GM12878 (cell line): ENCODE measurements around the gene DCUN1D4. TPM values are rescaled to one million over a fixed set of nuclear protein-coding genes. Genes with fewer than 3 reads are reported as not detected.

Experiments
- ATAC-seq: fragments of 200-7000 bp; cut with Tn5 transposase; 3 replicates; pipeline ENCODE4 v1.9.1; 2020; ENCODE audit warnings: mild to moderate bottlenecking, moderate library complexity
- BruUV-seq: library from RNA; stranded (reverse); fragments of 400-500 nt; replicated peaks from 2 replicates; lab custom pipeline; 2021; lab: Mats Ljungman, UMichigan
- CTCF ChIA-PET: fragments of 300-600 bp; sonication (Branson Sonifier 250); formaldehyde crosslinking; extraction: SDS; loops from one replicate; lab custom pipeline; 2021; ENCODE audit warnings: inconsistent platforms; lab: Yijun Ruan, JAX
- POLR2A ChIA-PET: fragments of 350-600 bp; formaldehyde crosslinking; extraction: SDS; loops from one replicate; lab custom pipeline; 2021; ENCODE audit warnings: inconsistent platforms; lab: Charles Lee
- RAD21 ChIA-PET: fragments of 300-600 bp; sonication (Branson Sonifier 250); formaldehyde crosslinking; loops from one replicate; lab custom pipeline; 2023; ENCODE audit warnings: antibody characterized with exemption; ENCODE audit not compliant: unreplicated experiment; lab: Charles Lee
- SMC1A ChIA-PET: fragments of 300-600 bp; sonication (Branson Sonifier 250); formaldehyde crosslinking; loops from one replicate; lab custom pipeline; 2023; ENCODE audit not compliant: unreplicated experiment, uncharacterized antibody; lab: Charles Lee
- DNase-seq: peaks from one replicate; pipeline ENCODE4 v3.0.0-alpha.2; 2011; ENCODE audit warnings: low read depth, low spot score
- FAIRE-seq: peaks from 3 replicates; lab custom pipeline; 2011; peaks lifted over from hg19 to GRCh38; lab: Jason Lieb, UNC
- H2AFZ ChIP-seq: 2 replicates; pipeline ENCODE4 v1.6.0; 2011; ENCODE audit warnings: low read depth, low read length, control low read depth; ENCODE audit not compliant: control insufficient read depth
- H3K27ac ChIP-seq: 2 replicates; pipeline ENCODE4 v1.5.1; 2011; ENCODE audit warnings: control low read depth; ENCODE audit not compliant: control insufficient read depth, insufficient read depth
- H3K27me3 ChIP-seq, 2 experiments: replicated peaks in 1 of 2; 2 replicates each; pipeline versions ENCODE4 v1.6.0 to v1.6.1; 2011; ENCODE audit warnings: low read length in 1 of 2; ENCODE audit not compliant: control insufficient read depth in 2 of 2, insufficient read depth in 2 of 2
- H3K36me3 ChIP-seq, 2 experiments: 2 replicates each; pipeline ENCODE4 v1.5.1; 2011; ENCODE audit warnings: low read length in 1 of 2; ENCODE audit not compliant: control insufficient read depth in 2 of 2, insufficient read depth in 2 of 2
- H3K4me1 ChIP-seq: 2 replicates; pipeline ENCODE4 v1.6.1; 2011; ENCODE audit warnings: mild to moderate bottlenecking, low read length, moderate library complexity, mixed read lengths; ENCODE audit not compliant: control insufficient read depth, insufficient read depth
- H3K4me2 ChIP-seq: 2 replicates; pipeline ENCODE4 v1.6.0; 2011; ENCODE audit warnings: control low read depth; ENCODE audit not compliant: control insufficient read depth, insufficient read depth
- H3K4me3 ChIP-seq: fragments of 200-600 bp; sonication (generic); 2 replicates; pipeline ENCODE4 v1.5.1; 2016
- H3K79me2 ChIP-seq: 2 replicates; pipeline ENCODE4 v1.6.0; 2011; ENCODE audit warnings: low read length; ENCODE audit not compliant: control insufficient read depth, insufficient read depth
- H3K9ac ChIP-seq: 2 replicates; pipeline ENCODE4 v1.8.0; 2011; ENCODE audit warnings: low read length, control low read depth, mixed read lengths; ENCODE audit not compliant: control insufficient read depth, insufficient read depth
- H3K9me3 ChIP-seq: replicated peaks from 3 replicates; pipeline ENCODE4 v1.5.1; 2011; ENCODE audit warnings: mild to moderate bottlenecking, low read length; ENCODE audit not compliant: control insufficient read depth, insufficient read depth
- H4K20me1 ChIP-seq: 2 replicates; pipeline ENCODE4 v1.6.0; 2011; ENCODE audit not compliant: control insufficient read depth, insufficient read depth
- ETV6 ChIP-seq, 2 experiments: fragments of 450-650 bp in 1 of 2; IDR thresholded peaks in 1 of 2; conservative IDR thresholded peaks in 1 of 2; 2 replicates each; pipeline ENCODE4 v1.6.1; 2014; ENCODE audit warnings: antibody characterized with exemption in 1 of 2, borderline replicate concordance in 1 of 2, low read depth in 1 of 2, mild to moderate bottlenecking in 1 of 2, moderate library complexity in 1 of 2
- FOXM1 ChIP-seq: IDR thresholded peaks from 2 replicates; pipeline ENCODE4 v1.6.1; 2012; ENCODE audit warnings: low read depth, mild to moderate bottlenecking, inconsistent platforms, low read length, moderate library complexity
- HCFC1 ChIP-seq: fragments of 150-350 bp; IDR thresholded peaks from 2 replicates; pipeline ENCODE4 v1.6.1; 2014; ENCODE audit warnings: low read length
- KDM1A ChIP-seq: fragments of 200-600 bp; sonication (generic); IDR thresholded peaks from 2 replicates; pipeline ENCODE4 v1.6.1; 2016; ENCODE audit warnings: borderline replicate concordance
- PBX3 ChIP-seq: IDR thresholded peaks from 2 replicates; pipeline ENCODE4 v1.6.1; 2011; ENCODE audit warnings: mild to moderate bottlenecking, low read depth, low read length, moderate library complexity; ENCODE audit not compliant: insufficient replicate concordance
- SMC3 ChIP-seq: IDR thresholded peaks from 2 replicates; pipeline ENCODE4 v1.6.1; 2011; ENCODE audit warnings: low read length, improper control_type of control experiment, borderline replicate concordance
- SUZ12 ChIP-seq: fragments of 200-600 bp; sonication (generic); IDR thresholded peaks from one replicate; pipeline ENCODE4 v1.6.1; 2018; ENCODE audit warnings: antibody characterized with exemption, mild to moderate bottlenecking; ENCODE audit not compliant: unreplicated experiment
- TAF1 ChIP-seq: IDR thresholded peaks from 2 replicates; pipeline ENCODE4 v1.6.1; 2011; ENCODE audit warnings: mild to moderate bottlenecking, low read depth, low read length, borderline replicate concordance
- USF1 ChIP-seq: IDR thresholded peaks from 2 replicates; pipeline ENCODE4 v1.6.1; 2011; ENCODE audit warnings: borderline replicate concordance, low read depth, mild to moderate bottlenecking, moderate library complexity, mixed read lengths, low read length; ENCODE audit not compliant: insufficient read depth; ENCODE audit errors: extremely low read length
- ZNF217 ChIP-seq: fragments of 450-650 bp; IDR thresholded peaks from 2 replicates; pipeline ENCODE4 v1.6.1; 2017; ENCODE audit warnings: antibody characterized with exemption, mild to moderate bottlenecking
- WGBS: methylation state at CpG from one replicate; pipeline ENCODE4 v1.1.6; 2016; ENCODE audit warnings: low lambda C conversion rate; ENCODE audit not compliant: insufficient replicate concordance, insufficient coverage; ENCODE audit errors: missing lambda C conversion rate; 5-methylcytosine and 5-hydroxymethylcytosine counted together
- in situ Hi-C: fragments of 300-500 bp; cut with MboI; formaldehyde crosslinking; loops from 9 replicates; pipeline ENCODE4 v1.14.3; 2018; ENCODE audit warnings: mixed read lengths
- intact Hi-C: fragments of 100-400 bp; cut with micrococcal nuclease; formaldehyde crosslinking; loops from one replicate; pipeline ENCODE4 v1.14.2; 2022; ENCODE audit not compliant: unreplicated experiment
- polyA plus RNA-seq, 11 experiments: library from polyadenylated mRNA; depleted of rRNA in 4 of 11; unstranded in 6 of 11; stranded (reverse) in 5 of 11; fragments of >200 nt; fragmentation: Nextera tagmentation in 4 of 11; fragmentation: Illumina TruSeq in 1 of 11; extraction: Ambion mirVana in 4 of 11; extraction: Trizol in 1 of 11; gene quantifications; 1 replicate in 1 of 11; 2 replicates in 10 of 11; pipeline versions ENCODE4 v1.2.1 to v1.2.3, GENCODE V29; 2011 to 2016; ENCODE audit warnings: inconsistent platforms in 2 of 11, missing spikeins in 2 of 11, low read depth in 1 of 11
- total RNA-seq, 4 experiments: library from RNA; depleted of rRNA in 3 of 4; stranded (reverse); fragments of >200 nt in 3 of 4; fragmentation: Illumina TruSeq in 1 of 4; extraction: Trizol in 1 of 4; gene quantifications; 2 replicates each; pipeline versions ENCODE4 v1.2.1 to v1.2.3, GENCODE V29; 2013 to 2021
- TF ChIP-seq, protein P1 (sequence below): IDR thresholded peaks from 2 replicates; pipeline ENCODE4 v1.6.1; 2012; ENCODE audit warnings: low read depth, low read length, improper control_type of control experiment
- TF ChIP-seq, protein P2 (sequence below): IDR thresholded peaks from 2 replicates; pipeline ENCODE4 v1.6.1; 2011; ENCODE audit warnings: low read depth, mild to moderate bottlenecking, low read length, moderate library complexity, borderline replicate concordance; ENCODE audit errors: extremely low read depth

DCUN1D4 gene
- total and polyA plus RNA-seq, 10 of the 15 experiments (the other 5 are each of a cell fraction or from before 2014, with no cell fraction given) = 7.1 to 62.6 (median 16.8) TPM

DNA sequence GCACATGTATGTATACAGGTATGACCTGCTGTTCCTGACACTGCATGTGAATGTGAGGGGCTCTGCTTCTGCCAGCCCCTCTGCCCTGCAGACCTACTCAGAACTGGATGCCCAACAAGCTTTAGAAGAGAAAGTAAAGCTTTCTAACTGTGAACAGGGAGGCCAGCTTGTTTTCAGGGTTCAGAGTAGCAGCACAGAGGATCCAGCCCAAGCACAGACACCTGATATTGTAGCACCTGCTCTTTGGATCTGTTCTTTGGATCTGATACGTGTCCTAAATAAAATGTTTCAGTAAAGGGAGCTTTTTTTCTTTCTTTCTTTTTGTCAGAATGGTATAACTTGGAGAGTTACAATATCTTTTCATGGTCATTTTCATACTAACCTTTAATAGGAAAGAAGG lies 19.2 kb downstream of the DCUN1D4 start:
- H3K4me1 ChIP-seq = no peaks in the 10 kb centered on the region
- H3K4me2 ChIP-seq = no peak overlapping the region
- no peaks in the 10 kb centered on the region; the same call in 1 of the 2 replicates for H3K79me2 ChIP-seq
- no peaks in the 10 kb centered on the region for H4K20me1 ChIP-seq
- CTCF ChIA-PET = interaction anchor here (1.2 kb wide), 1 partner anchor 30 kb away, joined by 3 read pairs; no protein-coding TSS in a partner anchor
- RAD21 ChIA-PET = no interaction called here
- no peaks in the 10 kb centered on the region for H3K27me3 ChIP-seq
- in situ Hi-C loops (no loop called here), intact Hi-C loops (no loop called here)
- H2AFZ ChIP-seq = no peak overlapping the region
- POLR2A ChIA-PET = no interaction called here
- H3K9me3 ChIP-seq = no peaks in the 10 kb centered on the region
- H3K36me3 ChIP-seq = peaks cover 9 to 14% of the 10 kb centered on the region in 2 experiments
- 94% methylated on average over 1 of the region's 1 CpG for WGBS
- SMC1A ChIA-PET = interaction anchor here (0.8 to 1.9 kb wide), 3 partner anchors 17 to 175 kb away, joined by 3 to 4 read pairs (median 4); partner anchors contain the start of gene SGCB
- FAIRE-seq = no peak
- no peak for ATAC-seq
- no TSS peak for BruUV-seq
- no peak for DNase-seq
- no peak overlapping the region for H3K4me3 ChIP-seq
- no peak overlapping the region for H3K27ac ChIP-seq
- H3K9ac ChIP-seq = no peak overlapping the region
- no peak for TF ChIP-seq ZNF217
- no peak for TF ChIP-seq ETV6 (conservative IDR thresholded peaks at IDR 0.05 in 1 of 2, IDR thresholded peaks at IDR 0.05 in 1 of 2; ENCODE audit: borderline replicate concordance in 1 of 2, low read depth in 1 of 2)
- TF ChIP-seq, protein P1, sequence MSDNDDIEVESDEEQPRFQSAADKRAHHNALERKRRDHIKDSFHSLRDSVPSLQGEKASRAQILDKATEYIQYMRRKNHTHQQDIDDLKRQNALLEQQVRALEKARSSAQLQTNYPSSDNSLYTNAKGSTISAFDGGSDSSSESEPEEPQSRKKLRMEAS = no peak

GRCh38 chr4:51862781-51863180 lies 19.8 kb downstream of the DCUN1D4 start:
- Histone ChIP-seq H2AFZ (no peak overlapping the region), H3K9ac (no peak overlapping the region), H3K79me2 (no peaks in the 10 kb centered on the region; the same call in 1 of the 2 replicates), H3K4me2 (no peak overlapping the region), H3K9me3 (no peaks in the 10 kb centered on the region), H3K4me3 (no peak overlapping the region), H3K27me3 (no peaks in the 10 kb centered on the region), H3K36me3 (peaks cover 13 to 16% of the 10 kb centered on the region in 2 experiments), H3K4me1 (no peaks in the 10 kb centered on the region), H3K27ac (no peak overlapping the region), H4K20me1 (no peaks in the 10 kb centered on the region)
- intact Hi-C loops = no loop called here
- WGBS = 92% methylated on average over 1 of the region's 1 CpG
- no peak for TF ChIP-seq USF1
- TF ChIP-seq KDM1A = no peak
- no peak for TF ChIP-seq SMC3
- TF ChIP-seq HCFC1 = no peak
- TF ChIP-seq SUZ12 = no peak
- no peak for TF ChIP-seq FOXM1
- no peak for TF ChIP-seq PBX3
- TF ChIP-seq, protein P2, sequence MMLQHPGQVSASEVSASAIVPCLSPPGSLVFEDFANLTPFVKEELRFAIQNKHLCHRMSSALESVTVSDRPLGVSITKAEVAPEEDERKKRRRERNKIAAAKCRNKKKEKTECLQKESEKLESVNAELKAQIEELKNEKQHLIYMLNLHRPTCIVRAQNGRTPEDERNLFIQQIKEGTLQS = no peak
- no peak for TF ChIP-seq TAF1
- ChIA-PET RAD21 (no interaction called here), POLR2A (no interaction called here), SMC1A (interaction anchor here (0.8 to 1.9 kb wide), 4 partner anchors 16 to 175 kb away, joined by 3 to 4 read pairs (median 4); partner anchors contain the start of gene SGCB), CTCF (interaction anchor here (1.2 to 1.5 kb wide), 2 partner anchors 10 to 27 kb away, joined by 3 to 4 read pairs; no protein-coding TSS in a partner anchor)
- FAIRE-seq = no peak
- no TSS peak for BruUV-seq
- no peak for DNase-seq
- in situ Hi-C loops = no loop called here
- ATAC-seq = no peak
